H9 (cell line): ENCODE data around the gene TCP11L1. TPM values are rescaled to one million over a fixed set of nuclear protein-coding genes. Genes with fewer than 3 reads are reported as not detected.

Experiments used
- DNase-seq: peaks from one replicate; pipeline ENCODE4 v3.0.0-alpha.2; 2017
- H2AFZ ChIP-seq: one replicate; pipeline ENCODE4 v1.6.1; 2013; ENCODE audit warnings: mild to moderate bottlenecking, low read length, control low read depth, moderate library complexity
- H2AK5ac ChIP-seq: 2 replicates; pipeline ENCODE4 v1.6.1; 2013; ENCODE audit warnings: low read length, control low read depth, mixed read lengths; ENCODE audit not compliant: insufficient read length
- H2BK120ac ChIP-seq: one replicate; pipeline ENCODE4 v1.6.1; 2013; ENCODE audit warnings: low read depth, mild to moderate bottlenecking, low read length, control low read depth, inconsistent platforms; ENCODE audit not compliant: poor library complexity, severe bottlenecking
- H2BK12ac ChIP-seq: 2 replicates; pipeline ENCODE4 v1.6.1; 2013; ENCODE audit warnings: low read length, control low read depth, mixed read lengths, low read depth; ENCODE audit not compliant: insufficient read length
- H2BK15ac ChIP-seq: 2 replicates; pipeline ENCODE4 v1.6.1; 2013; ENCODE audit warnings: low read depth, low read length, control low read depth
- H2BK20ac ChIP-seq: one replicate; pipeline ENCODE4 v1.6.1; 2013; ENCODE audit warnings: low read depth, mild to moderate bottlenecking, low read length, control low read depth, inconsistent platforms; ENCODE audit not compliant: poor library complexity, severe bottlenecking
- H2BK5ac ChIP-seq: 2 replicates; pipeline ENCODE4 v1.6.1; 2013; ENCODE audit warnings: low read length, control low read depth, mixed read lengths; ENCODE audit not compliant: insufficient read length
- H3K14ac ChIP-seq: 2 replicates; pipeline ENCODE4 v1.6.1; 2013; ENCODE audit warnings: low read length, control low read depth; ENCODE audit not compliant: insufficient read depth
- H3K18ac ChIP-seq: 2 replicates; pipeline ENCODE4 v1.6.1; 2013; ENCODE audit warnings: low read depth, mild to moderate bottlenecking, mixed read lengths, low read length, control low read depth; ENCODE audit not compliant: insufficient read length
- H3K23ac ChIP-seq: 2 replicates; pipeline ENCODE4 v1.6.1; 2013; ENCODE audit warnings: low read length, control low read depth, mixed read lengths, low read depth; ENCODE audit not compliant: insufficient read length
- H3K23me2 ChIP-seq: 2 replicates; pipeline ENCODE4 v1.6.1; 2013; ENCODE audit warnings: low read depth, mild to moderate bottlenecking, mixed read lengths, low read length, control low read depth; ENCODE audit not compliant: insufficient read length, poor library complexity, severe bottlenecking
- H3K27ac ChIP-seq: 2 replicates; pipeline ENCODE4 v1.5.1; 2013; ENCODE audit warnings: low read length, control low read depth, mixed read lengths, low read depth; ENCODE audit not compliant: insufficient read length
- H3K27me3 ChIP-seq: 2 replicates; pipeline ENCODE4 v1.6.1; 2013; ENCODE audit warnings: low read length, control low read depth, inconsistent platforms; ENCODE audit not compliant: insufficient read depth
- H3K4ac ChIP-seq: 2 replicates; pipeline ENCODE4 v1.6.1; 2013; ENCODE audit warnings: low read depth, mild to moderate bottlenecking, control low read depth, inconsistent platforms, low read length, moderate library complexity
- H3K4me1 ChIP-seq: 2 replicates; pipeline ENCODE4 v1.6.1; 2013; ENCODE audit warnings: low read length, control low read depth, inconsistent platforms; ENCODE audit not compliant: insufficient read depth
- H3K4me2 ChIP-seq: 2 replicates; pipeline ENCODE4 v1.6.1; 2013; ENCODE audit warnings: low read length, control low read depth, mixed read lengths; ENCODE audit not compliant: insufficient read length, insufficient read depth
- H3K56ac ChIP-seq: 2 replicates; pipeline ENCODE4 v1.6.1; 2013; ENCODE audit warnings: low read depth, mild to moderate bottlenecking, mixed read lengths, low read length, control low read depth; ENCODE audit not compliant: insufficient read length
- H3K79me1 ChIP-seq: 2 replicates; pipeline ENCODE4 v1.6.1; 2013; ENCODE audit warnings: low read depth, mild to moderate bottlenecking, moderate library complexity, low read length, control low read depth, inconsistent platforms; ENCODE audit not compliant: insufficient read depth, poor library complexity, severe bottlenecking
- H3K79me2 ChIP-seq: 2 replicates; pipeline ENCODE4 v1.6.1; 2013; ENCODE audit warnings: low read length, control low read depth, inconsistent platforms; ENCODE audit not compliant: insufficient read depth
- H3K9ac ChIP-seq: 2 replicates; pipeline ENCODE4 v1.6.1; 2013; ENCODE audit warnings: low read length, control low read depth, mixed read lengths; ENCODE audit not compliant: insufficient read length; ENCODE audit errors: extremely low read depth
- H3K9me3 ChIP-seq: one replicate; pipeline ENCODE4 v1.6.1; 2013; ENCODE audit warnings: low read depth, low read length, inconsistent platforms; ENCODE audit not compliant: control insufficient read depth
- H3T11ph ChIP-seq: one replicate; pipeline ENCODE4 v1.6.1; 2013; ENCODE audit warnings: mild to moderate bottlenecking, low read length, control low read depth, inconsistent platforms
- H4K20me1 ChIP-seq: one replicate; pipeline ENCODE4 v1.6.1; 2013; ENCODE audit not compliant: control insufficient read depth, insufficient read length, insufficient read depth
- H4K5ac ChIP-seq: 2 replicates; pipeline ENCODE4 v1.6.1; 2013; ENCODE audit warnings: low read depth, mild to moderate bottlenecking, mixed read lengths, low read length, control low read depth; ENCODE audit not compliant: insufficient read length
- H4K8ac ChIP-seq: replicated peaks from 2 replicates; pipeline ENCODE4 v1.6.1; 2013; ENCODE audit warnings: low read length, control low read depth, mixed read lengths, low read depth; ENCODE audit not compliant: insufficient read length
- H4K91ac ChIP-seq: 2 replicates; pipeline ENCODE4 v1.6.1; 2013; ENCODE audit warnings: low read depth, mild to moderate bottlenecking, moderate library complexity, mixed read lengths, low read length, control low read depth; ENCODE audit not compliant: insufficient read length
- H3K27ac Mint-ChIP-seq, 3 experiments: 2 replicates in 2 of 3; 3 replicates in 1 of 3; pipeline ENCODE4 v1.8.0; 2020 to 2021; ENCODE audit warnings: mixed read lengths in 3 of 3, mild to moderate bottlenecking in 1 of 3, moderate library complexity in 1 of 3
- H3K27me3 Mint-ChIP-seq: 2 replicates; pipeline ENCODE4 v1.8.0; 2021; ENCODE audit warnings: low read depth, mild to moderate bottlenecking, moderate library complexity, mixed read lengths
- H3K36me3 Mint-ChIP-seq, 3 experiments: 2 replicates in 2 of 3; 3 replicates in 1 of 3; pipeline ENCODE4 v1.8.0; 2020 to 2021; ENCODE audit warnings: low read depth in 3 of 3, mixed read lengths in 3 of 3; ENCODE audit not compliant: insufficient read depth in 1 of 3
- H3K4me1 Mint-ChIP-seq, 2 experiments: 2 replicates each; pipeline ENCODE4 v1.8.0; 2020; ENCODE audit warnings: mixed read lengths in 2 of 2
- H3K4me3 Mint-ChIP-seq, 2 experiments: 2 replicates in 1 of 2; 3 replicates in 1 of 2; pipeline ENCODE4 v1.8.0; 2020 to 2021; ENCODE audit warnings: mild to moderate bottlenecking in 2 of 2, mixed read lengths in 2 of 2, moderate library complexity in 1 of 2
- H3K9me3 Mint-ChIP-seq, 2 experiments: 2 replicates in 1 of 2; 3 replicates in 1 of 2; pipeline ENCODE4 v1.8.0; 2020; ENCODE audit warnings: mild to moderate bottlenecking in 2 of 2, mixed read lengths in 2 of 2, moderate library complexity in 1 of 2
- CTCF ChIP-seq: fragments of 200-600 bp; sonication (generic); conservative IDR thresholded peaks from 3 replicates; pipeline ENCODE4 v1.8.0; 2021; ENCODE audit warnings: antibody characterized with exemption, mild to moderate bottlenecking
- WGBS: extraction: QIAGEN DNeasy Blood & Tissue Kit; methylation state at CpG from one replicate; pipeline ENCODE4 v1.1.7; 2013; ENCODE audit warnings: missing lambda C conversion rate, low lambda C conversion rate, mixed read lengths; ENCODE audit not compliant: insufficient read length; ENCODE audit errors: extremely low coverage; 5-methylcytosine and 5-hydroxymethylcytosine counted together
- total RNA-seq: library from RNA; stranded (reverse); gene quantifications from 2 replicates; pipeline ENCODE4 v1.2.1, GENCODE V29; 2021

The TCP11L1 gene
- total RNA-seq, 1 experiment from 2014 or later = 20.3 TPM

- H4K8ac ChIP-seq = no peak overlapping the region
- H3K56ac ChIP-seq = no peak overlapping the region
- no peak overlapping the region for H3K4me3 Mint-ChIP-seq
- no peak overlapping the region for H2AFZ ChIP-seq
- no peak overlapping the region for H3K27ac ChIP-seq
- H3K79me2 ChIP-seq = no peaks in the 10 kb centered on the region
- no peak overlapping the region for H3T11ph ChIP-seq
- TF ChIP-seq CTCF = no peak
- no peak overlapping the region for H2BK12ac ChIP-seq
- H3K4me1 ChIP-seq = no peaks in the 10 kb centered on the region; the same call in 1 of the 2 replicates
- no peaks in the 10 kb centered on the region for H3K9me3 Mint-ChIP-seq
- no peaks in the 10 kb centered on the region for H3K27me3 Mint-ChIP-seq
- no peak overlapping the region for H3K4ac ChIP-seq
- no CpG with 5 or more reads among the region's 11 CpGs for WGBS
- H2BK120ac ChIP-seq = no peak overlapping the region
- H3K23me2 ChIP-seq = no peaks in the 10 kb centered on the region
- H4K20me1 ChIP-seq = no peaks in the 10 kb centered on the region
- H2AK5ac ChIP-seq = no peak overlapping the region
- no peak overlapping the region for H2BK20ac ChIP-seq
- H3K4me2 ChIP-seq = no peak overlapping the region
- peaks cover 24 to 55% (median 53%) of the 10 kb centered on the region in 3 experiments; a peak in 6 of 7 replicates for H3K36me3 Mint-ChIP-seq
- H3K23ac ChIP-seq = no peak overlapping the region
- H4K5ac ChIP-seq = no peak overlapping the region
- H3K9me3 ChIP-seq = no peaks in the 10 kb centered on the region
- no peak overlapping the region; the same call in 1 of the 2 replicates for H2BK15ac ChIP-seq
- DNase-seq = no peak
- no peak overlapping the region for H3K18ac ChIP-seq
- H3K27ac Mint-ChIP-seq = peak overlapping the region in 2 of 3 experiments; percentile 46 to 76; a peak in 4 of 7 replicates
- H3K27me3 ChIP-seq = no peaks in the 10 kb centered on the region
- peaks cover 17 to 32% of the 10 kb centered on the region in 2 experiments for H3K4me1 Mint-ChIP-seq
- no peak overlapping the region for H3K14ac ChIP-seq
- no peak overlapping the region for H2BK5ac ChIP-seq
- H3K9ac ChIP-seq = no peak overlapping the region
- no peak overlapping the region for H4K91ac ChIP-seq
- H3K79me1 ChIP-seq = no peaks in the 10 kb centered on the region
Observed at GRCh38 chr11:33064033-33064825, 24.9 kb downstream of the TCP11L1 start.
